ENCODE results near the gene HINT2. TPM values are rescaled to one million over a fixed set of nuclear protein-coding genes. Genes with fewer than 3 reads are reported as not detected.
A peak's percentile ranks its signal among the peaks of the same experiment; 100 is the strongest.

The HINT2 gene
- total and polyA plus RNA-seq, 4 donors, result 19.9 to 112 (median 58.8) TPM

DNA sequence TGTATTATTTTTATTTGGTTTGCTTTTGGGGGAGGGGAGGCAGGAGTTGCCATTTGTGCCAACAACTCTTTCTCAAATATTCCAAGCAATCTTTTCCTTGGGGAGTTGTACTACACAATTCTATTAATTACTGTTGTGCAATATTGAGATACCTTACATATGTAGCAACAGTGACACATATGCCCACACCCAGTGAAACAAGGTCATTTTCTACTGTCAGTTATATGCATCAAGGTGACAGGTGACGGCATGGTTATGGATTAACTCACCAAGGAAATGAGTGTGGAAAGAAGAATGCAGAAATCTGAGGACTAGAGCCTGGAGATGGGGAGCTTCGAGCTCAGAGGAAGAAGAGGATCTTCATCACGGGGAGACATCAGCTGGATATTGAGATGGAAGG is 42.9 kb downstream of the HINT2 start:
- H3K4me3 ChIP-seq, result no peak overlapping the region
- no peak overlapping the region for H3K9ac ChIP-seq (ENCODE audit: insufficient read depth in 1 of 2, low read length in 2 of 2)
- TF ChIP-seq, protein P1, sequence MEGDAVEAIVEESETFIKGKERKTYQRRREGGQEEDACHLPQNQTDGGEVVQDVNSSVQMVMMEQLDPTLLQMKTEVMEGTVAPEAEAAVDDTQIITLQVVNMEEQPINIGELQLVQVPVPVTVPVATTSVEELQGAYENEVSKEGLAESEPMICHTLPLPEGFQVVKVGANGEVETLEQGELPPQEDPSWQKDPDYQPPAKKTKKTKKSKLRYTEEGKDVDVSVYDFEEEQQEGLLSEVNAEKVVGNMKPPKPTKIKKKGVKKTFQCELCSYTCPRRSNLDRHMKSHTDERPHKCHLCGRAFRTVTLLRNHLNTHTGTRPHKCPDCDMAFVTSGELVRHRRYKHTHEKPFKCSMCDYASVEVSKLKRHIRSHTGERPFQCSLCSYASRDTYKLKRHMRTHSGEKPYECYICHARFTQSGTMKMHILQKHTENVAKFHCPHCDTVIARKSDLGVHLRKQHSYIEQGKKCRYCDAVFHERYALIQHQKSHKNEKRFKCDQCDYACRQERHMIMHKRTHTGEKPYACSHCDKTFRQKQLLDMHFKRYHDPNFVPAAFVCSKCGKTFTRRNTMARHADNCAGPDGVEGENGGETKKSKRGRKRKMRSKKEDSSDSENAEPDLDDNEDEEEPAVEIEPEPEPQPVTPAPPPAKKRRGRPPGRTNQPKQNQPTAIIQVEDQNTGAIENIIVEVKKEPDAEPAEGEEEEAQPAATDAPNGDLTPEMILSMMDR (IDR thresholded peaks at IDR 0.05; ENCODE audit: control extremely low read depth, extremely low read depth), result no peak
- ATAC-seq (ENCODE audit: insufficient read depth, low FRiP score) (no peak), DNase-seq (no peak)
- WGBS, 2 donors, result 45 to 77% methylated on average over 3 of the region's 3 CpGs
- no peak overlapping the region for H3K27ac ChIP-seq (ENCODE audit: low read depth in 1 of 2, low read length in 1 of 2)
- H3K4me1 ChIP-seq (ENCODE audit: control insufficient read depth in 5 of 5, insufficient read depth in 5 of 5, low read length in 5 of 5), result peaks cover 2 to 34% (median 17%) of the 10 kb centered on the region in 5 donors
- H3K9me3 ChIP-seq (ENCODE audit: control insufficient read depth in 4 of 4, insufficient read depth in 3 of 4, low read length in 3 of 4), result no peaks in the 10 kb centered on the region
- no peaks in the 10 kb centered on the region for H3K27me3 ChIP-seq (ENCODE audit: control insufficient read depth in 3 of 3, insufficient read depth in 3 of 3, low read length in 2 of 3)
- H3K36me3 ChIP-seq (ENCODE audit: control insufficient read depth in 4 of 4, insufficient read depth in 4 of 4, low read length in 4 of 4), result no peaks in the 10 kb centered on the region

DNA sequence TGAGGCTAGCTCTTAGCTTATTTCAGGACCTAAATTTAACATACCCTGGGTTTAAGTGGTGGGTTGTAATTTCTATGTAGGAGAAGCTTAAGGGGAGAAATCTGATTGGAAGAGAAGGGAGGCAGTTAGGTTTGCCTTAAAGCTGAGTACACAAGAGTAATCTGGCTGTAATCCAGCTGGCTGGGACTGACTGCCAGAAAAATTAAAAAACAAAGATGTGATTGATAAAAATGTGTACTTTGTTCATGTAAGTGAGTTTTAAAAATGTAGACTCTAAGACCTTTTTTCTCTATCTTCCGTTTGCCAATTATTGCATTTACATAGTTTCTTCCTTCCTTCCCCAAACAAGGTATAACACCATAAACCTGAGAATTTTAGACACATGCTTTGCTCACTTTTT is 43.3 kb downstream of the HINT2 start:
- peak overlapping the region in 1 of 2 donors; percentile 3 for H3K27ac ChIP-seq (ENCODE audit: low read depth in 1 of 2, low read length in 1 of 2)
- H3K4me3 ChIP-seq, result no peak overlapping the region
- no peaks in the 10 kb centered on the region for H3K36me3 ChIP-seq (ENCODE audit: control insufficient read depth in 4 of 4, insufficient read depth in 4 of 4, low read length in 4 of 4)
- no peaks in the 10 kb centered on the region for H3K9me3 ChIP-seq (ENCODE audit: control insufficient read depth in 4 of 4, insufficient read depth in 3 of 4, low read length in 3 of 4)
- ATAC-seq (ENCODE audit: insufficient read depth, low FRiP score) (no peak), DNase-seq (peak; percentile 84 to 97 (median 96))
- H3K27me3 ChIP-seq (ENCODE audit: control insufficient read depth in 3 of 3, insufficient read depth in 3 of 3, low read length in 2 of 3), result no peaks in the 10 kb centered on the region
- TF ChIP-seq, protein P1 (IDR thresholded peaks at IDR 0.05; ENCODE audit: control extremely low read depth, extremely low read depth), result no peak
- no peak overlapping the region for H3K9ac ChIP-seq (ENCODE audit: insufficient read depth in 1 of 2, low read length in 2 of 2)
- WGBS, 2 donors, result 14 to 30% methylated on average over 1 of the region's 1 CpG
- H3K4me1 ChIP-seq (ENCODE audit: control insufficient read depth in 5 of 5, insufficient read depth in 5 of 5, low read length in 5 of 5), result peaks cover 2 to 34% (median 17%) of the 10 kb centered on the region in 5 donors

DNA sequence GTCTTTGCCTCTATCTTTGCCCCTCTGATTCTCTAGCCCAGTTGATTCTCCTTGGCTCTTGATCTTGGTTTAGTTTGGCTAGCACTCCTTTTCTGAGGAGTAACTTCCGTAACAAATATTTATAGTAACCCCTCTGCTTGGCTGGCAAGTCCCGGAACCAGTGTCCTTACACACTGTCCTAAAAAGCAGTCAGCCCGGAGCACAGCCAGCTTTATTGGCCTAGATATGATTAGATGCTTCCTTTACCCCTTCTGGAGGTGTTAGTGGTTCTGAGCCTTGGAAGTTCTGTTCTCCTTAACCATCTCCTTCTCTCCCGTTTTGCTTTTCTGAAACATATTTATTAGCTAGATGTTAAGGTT is 43.8 kb downstream of the HINT2 start:
- WGBS, 2 donors, result 17 to 54% methylated on average over 4 of the region's 4 CpGs
- peak; percentile 61 for ATAC-seq (ENCODE audit: insufficient read depth, low FRiP score)
- peaks cover 2 to 34% (median 17%) of the 10 kb centered on the region in 5 donors for H3K4me1 ChIP-seq (ENCODE audit: control insufficient read depth in 5 of 5, insufficient read depth in 5 of 5, low read length in 5 of 5)

More for the DNA sequence above, 43.8 kb downstream of the HINT2 start:
- Histone ChIP-seq H3K4me3 (no peak overlapping the region), H3K9ac (ENCODE audit: insufficient read depth in 1 of 2, low read length in 2 of 2) (no peak overlapping the region), H3K27ac (ENCODE audit: low read depth in 1 of 2, low read length in 1 of 2) (peak overlapping the region in 1 of 2 donors; percentile 63), H3K27me3 (ENCODE audit: control insufficient read depth in 3 of 3, insufficient read depth in 3 of 3, low read length in 2 of 3) (no peaks in the 10 kb centered on the region), H3K9me3 (ENCODE audit: control insufficient read depth in 4 of 4, insufficient read depth in 3 of 4, low read length in 3 of 4) (no peaks in the 10 kb centered on the region), H3K36me3 (ENCODE audit: control insufficient read depth in 4 of 4, insufficient read depth in 4 of 4, low read length in 4 of 4) (no peaks in the 10 kb centered on the region)
- TF ChIP-seq, protein P1 (IDR thresholded peaks at IDR 0.05; ENCODE audit: control extremely low read depth, extremely low read depth), result no peak
- DNase-seq, result peak; percentile 41 to 76 (median 65)
